ENCODE results near the gene LMF1. TPM values are rescaled to one million over a fixed set of nuclear protein-coding genes. Genes with fewer than 3 reads are reported as not detected.
A peak's percentile ranks its signal among the peaks of the same experiment; 100 is the strongest.

LMF1 gene
- total and polyA plus RNA-seq, 2 of the 4 experiments (the other 2 are of a cell fraction), result 7.7 to 13.1 TPM

- ChIA-PET POLR2A (ENCODE audit: unreplicated experiment) (no interaction called here), CTCF (no interaction called here)
- in situ Hi-C loops (cut with MboI; ENCODE audit: low sequenced_read_pairs) (no loop called here), dilution Hi-C loops (cut with HindIII; ENCODE audit: low sequenced_read_pairs, unreplicated experiment) (no loop called here), intact Hi-C loops (cut with micrococcal nuclease) (no loop called here)
- H4K5ac ChIP-seq (ENCODE audit: low read depth, low read length), result no peak overlapping the region
- DNase-seq, result no peak
- no peak overlapping the region for H3K23ac ChIP-seq (ENCODE audit: low read depth, low read length)
- H3K36me3 ChIP-seq (ENCODE audit: control insufficient read depth, insufficient read depth, low read length), result no peaks in the 10 kb centered on the region
- no peak overlapping the region for H2BK15ac ChIP-seq (ENCODE audit: low read depth, low read length)
- H3K4me2 ChIP-seq (ENCODE audit: low read depth, low read length), result no peak overlapping the region
- H2AK9ac ChIP-seq (replicated peaks; ENCODE audit: low read depth, low read length, poor library complexity), result peak overlapping the region; percentile 24
- no peak overlapping the region for H4K91ac ChIP-seq (ENCODE audit: insufficient read depth, low read depth, low read length)
- ATAC-seq (ENCODE audit: low read depth), result no peak
- H2BK5ac ChIP-seq (ENCODE audit: low read depth, low read length, poor library complexity, severe bottlenecking), result no peak overlapping the region
- no peak overlapping the region for H3K56ac ChIP-seq (ENCODE audit: extremely low read depth, insufficient read depth, low read length)
- H2AK5ac ChIP-seq (ENCODE audit: low read depth, low read length), result no peak overlapping the region
- H3K27me3 ChIP-seq (ENCODE audit: control insufficient read depth, insufficient read depth, low read length), result no peaks in the 10 kb centered on the region
- no peaks in the 10 kb centered on the region for H3K9me1 ChIP-seq (ENCODE audit: insufficient read depth, low read length)
- H3K9me3 ChIP-seq (ENCODE audit: control insufficient read depth, insufficient read depth, low read length), result peaks cover 42% of the 10 kb centered on the region
- no peak overlapping the region for H2BK20ac ChIP-seq (ENCODE audit: low read depth, low read length)
- H3K14ac ChIP-seq (replicated peaks; ENCODE audit: low read depth, low read length), result no peak overlapping the region
- no TSS peak for BruUV-seq (replicated peaks)
- no peak overlapping the region for H2AFZ ChIP-seq (replicated peaks; ENCODE audit: low read length, poor library complexity)
- no peak overlapping the region for H3K4ac ChIP-seq (ENCODE audit: low read depth, low read length)
- no peak overlapping the region for H4K8ac ChIP-seq (ENCODE audit: low read depth in 2 of 2, low read length in 2 of 2)
- H3K4me3 ChIP-seq (ENCODE audit: insufficient read depth, low read depth, low read length), result no peak overlapping the region
- H2BK120ac ChIP-seq (ENCODE audit: low read depth, low read length), result no peak overlapping the region
- no peak overlapping the region for H3K27ac ChIP-seq (ENCODE audit: insufficient read depth, low read length)
- WGBS, 2 experiments (ENCODE audit: extremely low coverage in 2 of 2, insufficient read length in 1 of 2), result 95% methylated on average over 18 of the region's 31 CpGs; no CpG with 5 or more reads in 1 of the 2 experiments
- H3K4me1 ChIP-seq (ENCODE audit: control insufficient read depth, insufficient read depth, low read length), result no peaks in the 10 kb centered on the region
- no peaks in the 10 kb centered on the region for H4K20me1 ChIP-seq (ENCODE audit: insufficient read depth, low read length)
- TF ChIP-seq CEBPB (IDR thresholded peaks at IDR 0.05; ENCODE audit: low read depth, low read length), result no peak
- no peak for TF ChIP-seq ELK1 (IDR thresholded peaks at IDR 0.05; ENCODE audit: borderline replicate concordance, low read depth, low read length)
- no peak for TF ChIP-seq SMC3 (IDR thresholded peaks at IDR 0.05; ENCODE audit: low read depth, low read length)
- no peak for TF ChIP-seq MAFK (IDR thresholded peaks at IDR 0.05; ENCODE audit: low read depth, low read length)
- TF ChIP-seq FOS (IDR thresholded peaks at IDR 0.05; ENCODE audit: low read depth, low read length), result no peak
- TF ChIP-seq POLR2A (IDR thresholded peaks at IDR 0.05; ENCODE audit: low read depth, low read length), result no peak
- TF ChIP-seq USF2 (IDR thresholded peaks at IDR 0.05; ENCODE audit: low read depth, low read length), result no peak
- TF ChIP-seq CTCF (conservative IDR thresholded peaks at IDR 0.05; ENCODE audit: low read depth, low read length), result no peak
- TF ChIP-seq BHLHE40 (IDR thresholded peaks at IDR 0.05; ENCODE audit: low read depth, low read length), result no peak
- TF ChIP-seq RCOR1 (IDR thresholded peaks at IDR 0.05; ENCODE audit: insufficient replicate concordance, low read length), result no peak
- no peak for TF ChIP-seq RAD21 (IDR thresholded peaks at IDR 0.05; ENCODE audit: low read length)
- TF ChIP-seq MAZ (IDR thresholded peaks at IDR 0.05; ENCODE audit: borderline replicate concordance, low read depth, low read length), result no peak
- TF ChIP-seq MXI1 (IDR thresholded peaks at IDR 0.05; ENCODE audit: borderline replicate concordance, low read depth, low read length), result no peak
- no peak overlapping the region for H3K18ac ChIP-seq (ENCODE audit: low read depth, low read length)
- no peak overlapping the region for H3K9ac ChIP-seq (ENCODE audit: low read depth, low read length)
- H3K79me1 ChIP-seq (ENCODE audit: low read depth in 1 of 2, low read length in 2 of 2), result no peaks in the 10 kb centered on the region
These were observed 120.1 kb downstream of the LMF1 start for GRCh38 chr16:850668-851067.
